Measurements from ENCODE around the gene GP2.

DNA sequence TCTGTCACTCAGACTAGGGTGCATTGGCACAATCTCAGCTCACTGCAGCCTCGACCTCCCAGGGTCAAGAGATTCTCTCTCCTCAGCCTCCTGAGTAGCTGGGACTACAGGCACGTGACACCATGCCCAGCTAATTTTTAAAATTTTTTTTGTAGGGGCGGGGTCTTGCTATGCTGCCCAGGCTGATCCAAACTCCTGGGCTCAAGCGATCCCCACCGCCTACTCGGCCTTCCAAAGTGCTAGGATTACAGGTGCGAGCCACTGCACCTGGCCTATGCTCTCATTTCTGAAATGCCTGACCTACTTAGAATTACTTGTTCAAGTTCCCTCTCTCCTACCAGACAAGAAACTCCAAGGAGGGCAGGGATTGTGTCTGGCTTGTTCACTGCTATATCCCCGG is 5.1 kb upstream of the GP2 start:
- TF ChIP-seq, protein P1, sequence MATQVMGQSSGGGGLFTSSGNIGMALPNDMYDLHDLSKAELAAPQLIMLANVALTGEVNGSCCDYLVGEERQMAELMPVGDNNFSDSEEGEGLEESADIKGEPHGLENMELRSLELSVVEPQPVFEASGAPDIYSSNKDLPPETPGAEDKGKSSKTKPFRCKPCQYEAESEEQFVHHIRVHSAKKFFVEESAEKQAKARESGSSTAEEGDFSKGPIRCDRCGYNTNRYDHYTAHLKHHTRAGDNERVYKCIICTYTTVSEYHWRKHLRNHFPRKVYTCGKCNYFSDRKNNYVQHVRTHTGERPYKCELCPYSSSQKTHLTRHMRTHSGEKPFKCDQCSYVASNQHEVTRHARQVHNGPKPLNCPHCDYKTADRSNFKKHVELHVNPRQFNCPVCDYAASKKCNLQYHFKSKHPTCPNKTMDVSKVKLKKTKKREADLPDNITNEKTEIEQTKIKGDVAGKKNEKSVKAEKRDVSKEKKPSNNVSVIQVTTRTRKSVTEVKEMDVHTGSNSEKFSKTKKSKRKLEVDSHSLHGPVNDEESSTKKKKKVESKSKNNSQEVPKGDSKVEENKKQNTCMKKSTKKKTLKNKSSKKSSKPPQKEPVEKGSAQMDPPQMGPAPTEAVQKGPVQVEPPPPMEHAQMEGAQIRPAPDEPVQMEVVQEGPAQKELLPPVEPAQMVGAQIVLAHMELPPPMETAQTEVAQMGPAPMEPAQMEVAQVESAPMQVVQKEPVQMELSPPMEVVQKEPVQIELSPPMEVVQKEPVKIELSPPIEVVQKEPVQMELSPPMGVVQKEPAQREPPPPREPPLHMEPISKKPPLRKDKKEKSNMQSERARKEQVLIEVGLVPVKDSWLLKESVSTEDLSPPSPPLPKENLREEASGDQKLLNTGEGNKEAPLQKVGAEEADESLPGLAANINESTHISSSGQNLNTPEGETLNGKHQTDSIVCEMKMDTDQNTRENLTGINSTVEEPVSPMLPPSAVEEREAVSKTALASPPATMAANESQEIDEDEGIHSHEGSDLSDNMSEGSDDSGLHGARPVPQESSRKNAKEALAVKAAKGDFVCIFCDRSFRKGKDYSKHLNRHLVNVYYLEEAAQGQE (IDR thresholded peaks at IDR 0.05) = no peak
- TF ChIP-seq, protein P2, sequence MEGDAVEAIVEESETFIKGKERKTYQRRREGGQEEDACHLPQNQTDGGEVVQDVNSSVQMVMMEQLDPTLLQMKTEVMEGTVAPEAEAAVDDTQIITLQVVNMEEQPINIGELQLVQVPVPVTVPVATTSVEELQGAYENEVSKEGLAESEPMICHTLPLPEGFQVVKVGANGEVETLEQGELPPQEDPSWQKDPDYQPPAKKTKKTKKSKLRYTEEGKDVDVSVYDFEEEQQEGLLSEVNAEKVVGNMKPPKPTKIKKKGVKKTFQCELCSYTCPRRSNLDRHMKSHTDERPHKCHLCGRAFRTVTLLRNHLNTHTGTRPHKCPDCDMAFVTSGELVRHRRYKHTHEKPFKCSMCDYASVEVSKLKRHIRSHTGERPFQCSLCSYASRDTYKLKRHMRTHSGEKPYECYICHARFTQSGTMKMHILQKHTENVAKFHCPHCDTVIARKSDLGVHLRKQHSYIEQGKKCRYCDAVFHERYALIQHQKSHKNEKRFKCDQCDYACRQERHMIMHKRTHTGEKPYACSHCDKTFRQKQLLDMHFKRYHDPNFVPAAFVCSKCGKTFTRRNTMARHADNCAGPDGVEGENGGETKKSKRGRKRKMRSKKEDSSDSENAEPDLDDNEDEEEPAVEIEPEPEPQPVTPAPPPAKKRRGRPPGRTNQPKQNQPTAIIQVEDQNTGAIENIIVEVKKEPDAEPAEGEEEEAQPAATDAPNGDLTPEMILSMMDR (IDR thresholded peaks at IDR 0.05; ENCODE audit: low read depth, low read length, missing input control) = no peak
- TF ChIP-seq, protein P3, sequence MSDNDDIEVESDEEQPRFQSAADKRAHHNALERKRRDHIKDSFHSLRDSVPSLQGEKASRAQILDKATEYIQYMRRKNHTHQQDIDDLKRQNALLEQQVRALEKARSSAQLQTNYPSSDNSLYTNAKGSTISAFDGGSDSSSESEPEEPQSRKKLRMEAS (IDR thresholded peaks at IDR 0.05) = no peak
- no peak for TF ChIP-seq RAD21 (IDR thresholded peaks at IDR 0.05)
- TF ChIP-seq EGR1 (IDR thresholded peaks at IDR 0.05; ENCODE audit: low read depth in 2 of 2) = no peak
- no peak for TF ChIP-seq TAF1 (conservative IDR thresholded peaks at IDR 0.05)
- TF ChIP-seq GABPA (IDR thresholded peaks at IDR 0.05 in 1 of 2, conservative IDR thresholded peaks at IDR 0.05 in 1 of 2) = no peak
- TF ChIP-seq ATF3 (IDR thresholded peaks at IDR 0.05) = no peak

All from liver (tissue), 3 donors.